A549 (cell line): ENCODE results near the gene TIMM50. TPM values are rescaled to one million over a fixed set of nuclear protein-coding genes. Genes with fewer than 3 reads are reported as not detected.

Experiments used
- ATAC-seq, 2 experiments: fragments of 200-7000 bp in 1 of 2; fragments of >200 bp in 1 of 2; cut with Nextera tagmentation in 1 of 2; cut with Tn5 transposase in 1 of 2; 3 replicates each; pipeline versions ENCODE4 v1.8.0 to v1.9.1; 2018 to 2020; ENCODE audit warnings: mild to moderate bottlenecking in 1 of 2, moderate library complexity in 1 of 2
- CTCF ChIA-PET: fragments of 300-600 bp; sonication (Branson Sonifier 250); formaldehyde crosslinking; extraction: SDS; loops from one replicate; lab custom pipeline; 2021; ENCODE audit warnings: antibody characterized with exemption, inconsistent platforms; lab: Yijun Ruan, JAX
- POLR2A ChIA-PET: fragments of 350-600 bp; formaldehyde crosslinking; extraction: SDS; loops from one replicate; lab custom pipeline; 2021; ENCODE audit warnings: antibody characterized with exemption, inconsistent platforms; lab: Yijun Ruan, JAX
- DNase-seq, 2 experiments: peaks; one replicate each; pipeline versions ENCODE4 v3.0.0 to v3.0.0-alpha.2; 2011 to 2016; ENCODE audit warnings: low read depth in 1 of 2, low spot score in 1 of 2
- FAIRE-seq: peaks from 2 replicates; lab custom pipeline; 2011; peaks lifted over from hg19 to GRCh38; lab: Jason Lieb, UNC
- H3K27ac ChIP-seq, 2 experiments: fragments of >200 bp; sonication (Bioruptor Twin); formaldehyde crosslinking; 3 replicates each; pipeline ENCODE4 v1.5.1; 2016 to 2017
- H3K4me1 ChIP-seq: fragments of >200 bp; sonication (Bioruptor Twin); formaldehyde crosslinking; 3 replicates; pipeline ENCODE4 v1.6.1; 2016
- H3K4me2 ChIP-seq: fragments of >200 bp; sonication (Bioruptor Twin); formaldehyde crosslinking; 3 replicates; pipeline ENCODE4 v1.6.1; 2016
- H3K4me3 ChIP-seq: fragments of >200 bp; sonication (Bioruptor Twin); formaldehyde crosslinking; 3 replicates; pipeline ENCODE4 v1.5.1; 2016
- H3K9me3 ChIP-seq: fragments of >200 bp; sonication (Bioruptor Twin); formaldehyde crosslinking; 3 replicates; pipeline ENCODE4 v1.6.1; 2016
- BHLHE40 ChIP-seq: IDR thresholded peaks from 2 replicates; pipeline ENCODE4 v1.6.1; 2012; ENCODE audit warnings: low read depth, low read length, inconsistent platforms
- CBX2 ChIP-seq: fragments of 200-600 bp; sonication (generic); IDR thresholded peaks from 2 replicates; pipeline ENCODE4 v1.6.1; 2016; ENCODE audit warnings: low read depth, mild to moderate bottlenecking, borderline replicate concordance
- CBX8 ChIP-seq: fragments of 200-600 bp; sonication (generic); IDR thresholded peaks from 2 replicates; pipeline ENCODE4 v1.6.1; 2016
- CHD2 ChIP-seq: fragments of 150-350 bp; IDR thresholded peaks from 2 replicates; pipeline ENCODE4 v1.6.1; 2014; ENCODE audit warnings: low read length; ENCODE audit not compliant: partially characterized antibody
- EHF ChIP-seq: fragments of 250-450 bp; sonication (Bioruptor Pico); IDR thresholded peaks from 2 replicates; pipeline ENCODE4 v1.5.0; 2020; ENCODE audit warnings: mild to moderate bottlenecking
- EHMT2 ChIP-seq: fragments of 200-600 bp; sonication (generic); IDR thresholded peaks from 2 replicates; pipeline ENCODE4 v1.6.1; 2016; ENCODE audit warnings: antibody characterized with exemption, low read depth, mild to moderate bottlenecking, moderate library complexity
- FOXS1 ChIP-seq: fragments of 250-450 bp; sonication (Bioruptor Pico); IDR thresholded peaks from 2 replicates; pipeline ENCODE4 v1.5.0; 2020; ENCODE audit warnings: mild to moderate bottlenecking, moderate library complexity
- GATA3 ChIP-seq: IDR thresholded peaks from 2 replicates; pipeline ENCODE4 v1.6.1; 2012; ENCODE audit warnings: borderline replicate concordance
- KDM1A ChIP-seq: fragments of 200-600 bp; sonication (generic); IDR thresholded peaks from 2 replicates; pipeline ENCODE4 v1.6.1; 2016; ENCODE audit warnings: low read depth, mild to moderate bottlenecking
- MAZ ChIP-seq: fragments of 150-350 bp; IDR thresholded peaks from 2 replicates; pipeline ENCODE4 v1.6.1; 2014; ENCODE audit warnings: antibody characterized with exemption, low read depth, low read length, borderline replicate concordance
- MYC ChIP-seq: IDR thresholded peaks from 2 replicates; pipeline ENCODE4 v1.6.1; 2012; ENCODE audit warnings: mild to moderate bottlenecking, inconsistent platforms, low read length, improper control_type of control experiment, borderline replicate concordance
- NPAS2 ChIP-seq: fragments of 250-450 bp; sonication (Bioruptor Pico); IDR thresholded peaks from 2 replicates; pipeline ENCODE4 v1.8.0; 2022; ENCODE audit warnings: mild to moderate bottlenecking, moderate library complexity, borderline replicate concordance
- PHF8 ChIP-seq: fragments of 200-600 bp; sonication (generic); IDR thresholded peaks from 2 replicates; pipeline ENCODE4 v1.6.1; 2016; ENCODE audit warnings: low read depth, mild to moderate bottlenecking, antibody characterized with exemption, moderate library complexity, borderline replicate concordance
- POLR2AphosphoS2 ChIP-seq: conservative IDR thresholded peaks from 2 replicates; pipeline ENCODE4 v1.6.1; 2012; ENCODE audit warnings: low read length, improper control_type of control experiment, inconsistent platforms
- RAD21 ChIP-seq, 2 experiments: fragments of >200 bp in 1 of 2; sonication (Bioruptor Twin) in 1 of 2; formaldehyde crosslinking in 1 of 2; IDR thresholded peaks in 1 of 2; conservative IDR thresholded peaks in 1 of 2; 2 replicates in 1 of 2; 3 replicates in 1 of 2; pipeline ENCODE4 v1.6.1; 2012 to 2018; ENCODE audit warnings: inconsistent platforms in 1 of 2
- RCOR1 ChIP-seq: fragments of 150-350 bp; IDR thresholded peaks from 2 replicates; pipeline ENCODE4 v1.6.1; 2014; ENCODE audit warnings: antibody characterized with exemption, low read length, low read depth
- RNF2 ChIP-seq: fragments of 200-600 bp; sonication (generic); IDR thresholded peaks from 2 replicates; pipeline ENCODE4 v1.6.1; 2016; ENCODE audit warnings: low read depth, mild to moderate bottlenecking, antibody characterized with exemption, moderate library complexity, borderline replicate concordance
- TFCP2L1 ChIP-seq: fragments of 250-450 bp; sonication (Bioruptor Pico); IDR thresholded peaks from 2 replicates; pipeline ENCODE4 v1.5.0; 2021; ENCODE audit warnings: mild to moderate bottlenecking
- TP53 ChIP-seq: fragments of 250-450 bp; sonication (Bioruptor Pico); IDR thresholded peaks from 2 replicates; pipeline ENCODE4 v1.5.0; 2021; ENCODE audit warnings: mild to moderate bottlenecking, moderate library complexity
- ZC3H11A ChIP-seq: fragments of 450-650 bp; IDR thresholded peaks from 2 replicates; pipeline ENCODE4 v1.6.1; 2014; ENCODE audit warnings: antibody characterized with exemption, mild to moderate bottlenecking
- ZFP36 ChIP-seq: fragments of 450-650 bp; IDR thresholded peaks from 2 replicates; pipeline ENCODE4 v1.6.1; 2014; ENCODE audit warnings: borderline replicate concordance; ENCODE audit not compliant: partially characterized antibody
- WGBS: methylation state at CpG from one replicate; pipeline ENCODE4 v1.1.6; 2017; ENCODE audit errors: missing lambda C conversion rate; 5-methylcytosine and 5-hydroxymethylcytosine counted together
- polyA plus RNA-seq, 4 experiments: library from polyadenylated mRNA; depleted of rRNA in 3 of 4; stranded (reverse); fragments of >200 nt; fragmentation: RNase III in 1 of 4; extraction: RNeasy Plus Mini Kit Qiagen cat#74134 plus additional on column Dnase treatment in 1 of 4; gene quantifications; 2 replicates in 3 of 4; 3 replicates in 1 of 4; pipeline ENCODE4 v1.2.3, GENCODE V29; 2011 to 2017
- TF ChIP-seq, protein P1 (sequence below): IDR thresholded peaks from 2 replicates; pipeline ENCODE4 v1.6.1; 2012; ENCODE audit warnings: low read depth, borderline replicate concordance
- TF ChIP-seq, protein P2 (sequence below): fragments of 450-650 bp; IDR thresholded peaks from 2 replicates; pipeline ENCODE4 v1.6.1; 2014; ENCODE audit warnings: antibody characterized with exemption
- TF ChIP-seq, protein P3 (sequence below): IDR thresholded peaks from 2 replicates; pipeline ENCODE4 v1.6.1; 2012
- TF ChIP-seq, protein P4 (sequence below): fragments of 200-600 bp; sonication (generic); IDR thresholded peaks from 2 replicates; pipeline ENCODE4 v1.6.1; 2016; ENCODE audit warnings: antibody characterized with exemption, mild to moderate bottlenecking, moderate library complexity
- TF ChIP-seq, protein P5 (sequence below): fragments of 250-450 bp; sonication (Bioruptor Pico); IDR thresholded peaks from 2 replicates; pipeline ENCODE4 v1.5.0; 2020; ENCODE audit warnings: low read depth, mild to moderate bottlenecking, moderate library complexity
- TF ChIP-seq, protein P6 (sequence below): fragments of 250-450 bp; sonication (Bioruptor Pico); IDR thresholded peaks from 2 replicates; pipeline ENCODE4 v1.5.0; 2021; ENCODE audit warnings: mild to moderate bottlenecking, moderate library complexity, borderline replicate concordance

Gene TIMM50
- polyA plus RNA-seq, 2 of the 4 experiments (the other 2 are of a cell fraction) = 204 to 234 TPM

DNA sequence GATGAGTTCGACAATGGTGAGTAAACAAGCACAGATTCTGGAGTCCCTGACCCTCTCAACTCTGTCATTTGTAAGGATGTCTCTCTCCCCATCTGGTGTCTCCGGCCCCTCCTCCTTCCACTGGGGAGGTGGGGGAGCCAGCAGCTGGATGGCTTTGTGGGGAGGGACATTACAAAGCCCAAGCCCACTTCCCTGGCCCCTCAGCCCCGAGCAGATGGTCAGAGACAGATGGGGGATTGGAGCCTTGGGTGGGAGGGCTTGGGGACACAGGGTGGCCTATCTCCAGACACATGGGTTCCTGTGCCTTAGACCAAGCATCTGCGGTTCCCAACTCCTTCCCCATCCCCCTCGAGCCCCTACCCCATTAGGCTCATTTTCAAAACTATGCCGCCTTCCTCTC, 2.5 kb downstream of the TIMM50 start:
- FAIRE-seq (peak; percentile 39), DNase-seq (no peak), ATAC-seq (no peak)
- TF ChIP-seq FOXS1 (no peak), MYC (no peak), EHF (CRISPR knock-in tag) (no peak), CBX8 (no peak), CBX2 (no peak), MAZ (no peak), EHMT2 (no peak), ZFP36 (no peak), RNF2 (no peak), NPAS2 (CRISPR knock-in tag) (no peak), BHLHE40 (no peak), RCOR1 (no peak), CHD2 (no peak)
- TF ChIP-seq, protein P1, sequence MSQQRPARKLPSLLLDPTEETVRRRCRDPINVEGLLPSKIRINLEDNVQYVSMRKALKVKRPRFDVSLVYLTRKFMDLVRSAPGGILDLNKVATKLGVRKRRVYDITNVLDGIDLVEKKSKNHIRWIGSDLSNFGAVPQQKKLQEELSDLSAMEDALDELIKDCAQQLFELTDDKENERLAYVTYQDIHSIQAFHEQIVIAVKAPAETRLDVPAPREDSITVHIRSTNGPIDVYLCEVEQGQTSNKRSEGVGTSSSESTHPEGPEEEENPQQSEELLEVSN = no peak
- TF ChIP-seq, protein P2, sequence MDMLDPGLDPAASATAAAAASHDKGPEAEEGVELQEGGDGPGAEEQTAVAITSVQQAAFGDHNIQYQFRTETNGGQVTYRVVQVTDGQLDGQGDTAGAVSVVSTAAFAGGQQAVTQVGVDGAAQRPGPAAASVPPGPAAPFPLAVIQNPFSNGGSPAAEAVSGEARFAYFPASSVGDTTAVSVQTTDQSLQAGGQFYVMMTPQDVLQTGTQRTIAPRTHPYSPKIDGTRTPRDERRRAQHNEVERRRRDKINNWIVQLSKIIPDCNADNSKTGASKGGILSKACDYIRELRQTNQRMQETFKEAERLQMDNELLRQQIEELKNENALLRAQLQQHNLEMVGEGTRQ = no peak
- TF ChIP-seq, protein P3, sequence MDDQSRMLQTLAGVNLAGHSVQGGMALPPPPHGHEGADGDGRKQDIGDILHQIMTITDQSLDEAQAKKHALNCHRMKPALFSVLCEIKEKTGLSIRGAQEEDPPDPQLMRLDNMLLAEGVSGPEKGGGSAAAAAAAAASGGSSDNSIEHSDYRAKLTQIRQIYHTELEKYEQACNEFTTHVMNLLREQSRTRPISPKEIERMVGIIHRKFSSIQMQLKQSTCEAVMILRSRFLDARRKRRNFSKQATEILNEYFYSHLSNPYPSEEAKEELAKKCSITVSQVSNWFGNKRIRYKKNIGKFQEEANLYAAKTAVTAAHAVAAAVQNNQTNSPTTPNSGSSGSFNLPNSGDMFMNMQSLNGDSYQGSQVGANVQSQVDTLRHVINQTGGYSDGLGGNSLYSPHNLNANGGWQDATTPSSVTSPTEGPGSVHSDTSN = no peak
- TF ChIP-seq, protein P4, sequence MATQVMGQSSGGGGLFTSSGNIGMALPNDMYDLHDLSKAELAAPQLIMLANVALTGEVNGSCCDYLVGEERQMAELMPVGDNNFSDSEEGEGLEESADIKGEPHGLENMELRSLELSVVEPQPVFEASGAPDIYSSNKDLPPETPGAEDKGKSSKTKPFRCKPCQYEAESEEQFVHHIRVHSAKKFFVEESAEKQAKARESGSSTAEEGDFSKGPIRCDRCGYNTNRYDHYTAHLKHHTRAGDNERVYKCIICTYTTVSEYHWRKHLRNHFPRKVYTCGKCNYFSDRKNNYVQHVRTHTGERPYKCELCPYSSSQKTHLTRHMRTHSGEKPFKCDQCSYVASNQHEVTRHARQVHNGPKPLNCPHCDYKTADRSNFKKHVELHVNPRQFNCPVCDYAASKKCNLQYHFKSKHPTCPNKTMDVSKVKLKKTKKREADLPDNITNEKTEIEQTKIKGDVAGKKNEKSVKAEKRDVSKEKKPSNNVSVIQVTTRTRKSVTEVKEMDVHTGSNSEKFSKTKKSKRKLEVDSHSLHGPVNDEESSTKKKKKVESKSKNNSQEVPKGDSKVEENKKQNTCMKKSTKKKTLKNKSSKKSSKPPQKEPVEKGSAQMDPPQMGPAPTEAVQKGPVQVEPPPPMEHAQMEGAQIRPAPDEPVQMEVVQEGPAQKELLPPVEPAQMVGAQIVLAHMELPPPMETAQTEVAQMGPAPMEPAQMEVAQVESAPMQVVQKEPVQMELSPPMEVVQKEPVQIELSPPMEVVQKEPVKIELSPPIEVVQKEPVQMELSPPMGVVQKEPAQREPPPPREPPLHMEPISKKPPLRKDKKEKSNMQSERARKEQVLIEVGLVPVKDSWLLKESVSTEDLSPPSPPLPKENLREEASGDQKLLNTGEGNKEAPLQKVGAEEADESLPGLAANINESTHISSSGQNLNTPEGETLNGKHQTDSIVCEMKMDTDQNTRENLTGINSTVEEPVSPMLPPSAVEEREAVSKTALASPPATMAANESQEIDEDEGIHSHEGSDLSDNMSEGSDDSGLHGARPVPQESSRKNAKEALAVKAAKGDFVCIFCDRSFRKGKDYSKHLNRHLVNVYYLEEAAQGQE = no peak
- TF ChIP-seq, protein P5, sequence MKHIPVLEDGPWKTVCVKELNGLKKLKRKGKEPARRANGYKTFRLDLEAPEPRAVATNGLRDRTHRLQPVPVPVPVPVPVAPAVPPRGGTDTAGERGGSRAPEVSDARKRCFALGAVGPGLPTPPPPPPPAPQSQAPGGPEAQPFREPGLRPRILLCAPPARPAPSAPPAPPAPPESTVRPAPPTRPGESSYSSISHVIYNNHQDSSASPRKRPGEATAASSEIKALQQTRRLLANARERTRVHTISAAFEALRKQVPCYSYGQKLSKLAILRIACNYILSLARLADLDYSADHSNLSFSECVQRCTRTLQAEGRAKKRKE (CRISPR knock-in tag) = no peak
- peaks cover 15% of the 10 kb centered on the region for H3K4me1 ChIP-seq
- no peak overlapping the region for H3K4me3 ChIP-seq
- H3K4me2 ChIP-seq = no peak overlapping the region
- H3K27ac ChIP-seq = no peak overlapping the region
- WGBS = 74% methylated on average over 6 of the region's 6 CpGs
- H3K9me3 ChIP-seq = no peaks in the 10 kb centered on the region
- ChIA-PET CTCF (interaction anchor here (1.6 to 8.8 kb wide), 3 partner anchors 8 to 49 kb away, joined by 4 to 108 read pairs (median 51); partner anchors contain the start of genes DLL3 and EID2B), POLR2A (no interaction called here)

DNA sequence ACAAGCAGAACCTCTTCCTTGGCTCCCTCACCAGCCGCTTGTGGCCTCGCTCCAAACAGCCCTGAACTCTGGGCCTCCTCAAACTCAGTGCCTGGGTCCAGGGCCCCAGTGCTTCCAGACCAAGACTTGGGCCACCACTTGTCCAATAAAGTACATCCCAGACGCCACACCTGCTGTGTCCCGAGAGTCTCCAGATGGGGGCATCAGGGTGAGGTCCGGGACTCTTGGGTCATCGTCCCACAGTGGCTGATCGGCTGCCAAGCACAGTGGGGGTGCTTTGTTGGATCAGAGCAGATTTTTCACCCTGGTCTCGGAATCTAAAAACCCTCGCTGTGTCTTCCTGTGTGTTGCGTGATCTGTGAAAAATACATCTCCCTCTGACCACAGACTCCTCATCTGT, 9.1 kb downstream of the TIMM50 start:
- no peak overlapping the region for H3K4me3 ChIP-seq
- peaks cover 7% of the 10 kb centered on the region for H3K4me1 ChIP-seq
- peak in 1 of 2 experiments; percentile 64 for DNase-seq
- peak; percentile 39 to 49 for ATAC-seq
- CTCF ChIA-PET = interaction anchor here (0.8 to 15.8 kb wide), 8 partner anchors 9 to 92 kb away, joined by 4 to 305 read pairs (median 6); partner anchors contain the start of genes DLL3 and EID2B
- POLR2A ChIA-PET = interaction anchor here (0.7 to 2.7 kb wide), 2 partner anchors 9 to 37 kb away, joined by 3 to 12 read pairs; partner anchors contain the start of gene TIMM50
- no peak overlapping the region for H3K27ac ChIP-seq
- no peaks in the 10 kb centered on the region for H3K9me3 ChIP-seq
- WGBS = 68% methylated on average over 10 of the region's 10 CpGs
- H3K4me2 ChIP-seq = no peak overlapping the region
- FAIRE-seq = peak; percentile 7
- TF ChIP-seq, protein P6, sequence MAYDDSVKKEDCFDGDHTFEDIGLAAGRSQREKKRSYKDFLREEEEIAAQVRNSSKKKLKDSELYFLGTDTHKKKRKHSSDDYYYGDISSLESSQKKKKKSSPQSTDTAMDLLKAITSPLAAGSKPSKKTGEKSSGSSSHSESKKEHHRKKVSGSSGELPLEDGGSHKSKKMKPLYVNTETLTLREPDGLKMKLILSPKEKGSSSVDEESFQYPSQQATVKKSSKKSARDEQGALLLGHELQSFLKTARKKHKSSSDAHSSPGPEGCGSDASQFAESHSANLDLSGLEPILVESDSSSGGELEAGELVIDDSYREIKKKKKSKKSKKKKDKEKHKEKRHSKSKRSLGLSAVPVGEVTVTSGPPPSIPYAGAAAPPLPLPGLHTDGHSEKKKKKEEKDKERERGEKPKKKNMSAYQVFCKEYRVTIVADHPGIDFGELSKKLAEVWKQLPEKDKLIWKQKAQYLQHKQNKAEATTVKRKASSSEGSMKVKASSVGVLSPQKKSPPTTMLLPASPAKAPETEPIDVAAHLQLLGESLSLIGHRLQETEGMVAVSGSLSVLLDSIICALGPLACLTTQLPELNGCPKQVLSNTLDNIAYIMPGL (CRISPR knock-in tag) = no peak
- no peak for TF ChIP-seq ZC3H11A
- no peak for TF ChIP-seq TFCP2L1 (CRISPR knock-in tag)
- TF ChIP-seq PHF8 = no peak
- TF ChIP-seq, protein P5 (CRISPR knock-in tag) = no peak
- no peak for TF ChIP-seq POLR2AphosphoS2
- no peak for TF ChIP-seq RAD21 (conservative IDR thresholded peaks at IDR 0.05 in 1 of 2, IDR thresholded peaks at IDR 0.05 in 1 of 2)
- TF ChIP-seq EHMT2 = no peak
- TF ChIP-seq GATA3 = no peak
- no peak for TF ChIP-seq RCOR1
- TF ChIP-seq KDM1A = no peak
- TF ChIP-seq TP53 = no peak
